ENCODE measurements around the gene PSG7.
"Not testable (repeated sequence)": the region's sequence is repeated elsewhere in the genome, so short reads cannot be mapped to it uniquely, and the experiment has no call there.

The PSG7 gene

GRCh38 chr19:42912941-42913340 lies 24.1 kb downstream of the PSG7 start:
- not testable (repeated sequence) for DNase-seq

DNA sequence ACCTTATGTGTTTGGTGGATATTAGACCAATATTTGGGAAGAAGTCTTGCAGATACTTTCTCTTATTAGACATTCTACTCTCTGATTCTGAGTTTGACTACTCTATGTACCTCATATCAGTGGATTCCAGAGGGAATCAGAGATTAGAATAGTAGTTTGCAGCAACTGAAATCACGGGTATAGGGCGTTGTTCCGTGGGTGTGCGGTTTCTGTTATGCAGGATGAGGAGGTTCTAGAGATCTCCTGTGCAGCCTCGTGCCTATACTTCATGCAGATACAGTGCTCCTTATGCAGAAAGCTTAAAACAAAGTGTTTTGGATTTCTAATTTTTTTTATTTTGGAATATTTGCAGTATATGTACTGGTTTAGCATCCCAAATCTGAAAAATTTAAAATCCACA lies 25.3 kb downstream of the PSG7 start:
- not testable (repeated sequence) for DNase-seq

- DNase-seq = not testable (repeated sequence)
These were observed 30.8 kb downstream of the PSG7 start for GRCh38 chr19:42906162-42906561.

DNA sequence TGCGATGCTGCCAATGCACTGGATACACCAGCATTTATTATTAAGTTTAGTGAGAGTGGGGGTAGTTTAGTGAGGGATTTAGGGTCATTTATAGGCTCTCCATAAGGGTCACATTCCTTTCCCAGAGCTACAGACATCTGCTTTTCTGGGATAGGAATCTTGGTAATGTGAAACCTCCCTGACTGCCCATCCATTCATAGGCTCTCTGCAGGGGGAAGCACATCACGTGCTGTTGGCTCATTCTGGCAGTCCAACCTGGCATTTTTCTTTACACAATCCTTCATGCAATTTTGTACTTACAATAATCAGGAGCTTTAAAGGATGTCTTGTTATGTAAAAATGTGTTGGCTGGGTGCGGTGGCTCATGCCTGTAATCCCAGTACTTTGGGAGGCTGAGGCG lies 36.4 kb downstream of the PSG7 start:
- DNase-seq = not testable (repeated sequence)

- not testable (repeated sequence) for DNase-seq
These were observed 37.3 kb downstream of the PSG7 start for GRCh38 chr19:42899674-42900073.

DNA sequence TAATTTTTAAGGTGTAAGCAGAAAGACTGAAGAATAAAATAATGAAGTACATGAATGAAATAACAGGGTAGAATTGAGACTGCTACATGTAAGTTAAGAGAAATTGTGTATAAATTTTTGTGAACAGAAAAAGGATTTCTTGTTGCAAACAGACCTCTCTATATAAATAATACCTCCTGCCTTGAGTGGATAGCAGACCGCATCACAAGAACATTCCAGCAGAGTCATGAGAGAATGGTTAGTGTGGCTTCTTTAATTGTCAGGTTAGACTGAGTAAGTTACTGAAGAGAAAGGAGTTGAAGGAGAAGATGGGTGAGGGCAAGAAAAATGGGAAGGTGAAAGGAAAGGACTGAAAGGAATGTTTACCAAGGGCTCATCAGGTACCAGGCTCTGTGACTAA lies 37.9 kb downstream of the PSG7 start:
- not testable (repeated sequence) for DNase-seq

GRCh38 chr19:42898656-42899055 lies 38.4 kb downstream of the PSG7 start:
- not testable (repeated sequence) for DNase-seq

DNA sequence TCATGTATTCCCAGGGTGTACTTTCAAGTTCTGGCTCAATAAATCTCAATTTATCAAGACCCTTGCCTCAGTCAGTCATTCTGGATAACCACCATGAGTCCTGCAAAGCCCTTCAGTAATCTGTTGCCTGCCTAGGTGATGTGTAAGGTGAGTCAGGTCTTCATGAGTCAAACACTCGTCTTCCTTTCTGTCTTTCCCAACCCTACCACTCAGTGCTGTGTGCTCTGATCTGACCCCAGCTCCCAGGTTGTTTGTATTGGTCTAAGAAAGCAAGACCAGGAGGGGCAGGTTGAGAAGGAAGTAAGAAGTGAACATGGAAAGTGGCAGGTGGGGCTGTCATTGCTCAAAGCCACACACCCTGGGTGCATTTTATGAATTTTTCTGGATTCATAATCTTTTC lies 39.3 kb downstream of the PSG7 start:
- not testable (repeated sequence) for DNase-seq

- DNase-seq = not testable (repeated sequence)
These were observed 46.6 kb downstream of the PSG7 start for GRCh38 chr19:42890446-42890845.

GRCh38 chr19:42887876-42888445 lies 49.0 kb downstream of the PSG7 start:
- DNase-seq = not testable (repeated sequence)

DNA sequence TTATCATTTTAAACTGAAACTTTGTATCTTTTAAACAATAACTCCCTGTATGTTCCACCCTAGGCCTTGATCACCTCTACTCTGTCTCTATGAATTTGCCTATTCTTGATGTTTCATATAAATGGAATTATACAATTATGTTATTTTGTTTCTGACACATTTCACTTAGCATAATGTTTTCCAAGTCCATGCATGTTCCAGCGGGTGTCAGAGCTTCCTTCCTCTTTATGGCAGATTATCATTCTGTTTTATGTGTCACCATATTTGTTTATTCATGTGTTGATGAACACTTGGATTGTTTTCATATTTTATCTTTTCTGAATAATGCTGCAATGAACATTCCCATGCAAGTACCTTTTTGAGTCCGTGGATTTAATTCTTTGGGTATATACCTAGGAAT lies 54.3 kb downstream of the PSG7 start:
- not testable (repeated sequence) for DNase-seq

DNA sequence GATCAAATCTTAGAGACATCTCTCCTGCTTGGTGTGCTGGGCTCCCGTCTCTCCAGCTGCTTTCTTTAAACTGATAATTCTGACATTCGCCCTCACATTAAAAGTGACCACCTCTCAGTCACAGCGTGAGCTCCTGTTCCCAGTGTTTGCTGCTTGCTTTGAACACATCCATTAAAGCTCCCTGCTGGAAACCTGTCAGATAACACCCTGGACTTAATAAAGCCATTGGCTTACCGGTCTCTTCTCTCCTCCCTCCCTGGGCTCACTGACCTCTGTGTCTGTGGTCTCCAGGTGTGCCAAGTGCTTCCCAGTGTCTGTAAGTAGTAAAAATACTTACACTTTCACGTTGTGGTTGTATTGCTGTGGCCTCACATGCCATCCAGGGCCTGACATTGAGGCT lies 55.0 kb downstream of the PSG7 start:
- DNase-seq = not testable (repeated sequence)

- DNase-seq = not testable (repeated sequence)
These were observed 55.7 kb downstream of the PSG7 start for GRCh38 chr19:42881279-42881678.

- not testable (repeated sequence) for DNase-seq
These were observed 56.4 kb downstream of the PSG7 start for GRCh38 chr19:42880621-42881020.

GRCh38 chr19:42879613-42880012 lies 57.4 kb downstream of the PSG7 start, which contains the start of gene PSG1:
TSS of gene PSG1 (minus strand) at chr19:42879713. CDS start at chr19:42879581, 132 bp downstream.
- DNase-seq = no peak

DNA sequence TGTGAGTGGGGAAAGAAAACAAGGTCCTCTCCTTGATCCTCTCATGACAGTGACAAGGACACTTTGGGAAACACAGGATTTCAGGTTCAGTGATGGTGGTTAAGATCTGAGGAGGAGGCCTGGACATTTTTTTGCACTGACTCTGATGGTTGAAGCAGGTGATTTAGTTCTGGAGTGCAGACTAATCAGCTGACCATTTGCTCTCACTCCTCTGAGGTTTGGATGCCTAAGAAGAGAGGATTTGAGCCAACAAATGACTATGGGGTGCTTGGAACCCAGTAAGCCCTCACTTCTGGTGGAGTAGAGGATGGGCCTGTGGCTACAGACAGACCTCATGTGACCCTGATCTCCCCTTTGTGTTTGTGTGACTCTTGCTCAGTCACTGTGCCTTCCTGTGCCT lies 60.4 kb downstream of the PSG7 start:
- not testable (repeated sequence) for DNase-seq

DNA sequence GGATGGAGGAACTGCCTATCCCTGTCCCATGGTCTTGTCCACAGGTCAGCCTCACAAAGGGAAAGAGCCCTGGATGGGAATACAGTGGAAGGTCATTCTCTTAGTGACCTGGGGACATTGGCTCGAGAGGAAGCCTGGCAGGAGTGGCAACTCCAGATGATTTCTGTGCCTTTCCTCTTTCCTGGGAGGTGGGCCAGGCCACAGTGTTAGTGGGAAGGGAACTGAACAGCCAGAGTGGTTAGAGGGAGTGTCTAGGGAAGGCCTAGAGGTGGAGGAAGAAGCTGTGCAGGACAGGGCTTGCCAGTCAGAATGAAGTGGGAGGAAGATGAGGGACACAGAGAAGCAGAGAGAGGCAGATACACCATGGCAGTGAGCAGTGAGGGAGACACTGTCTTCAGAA lies 61.1 kb downstream of the PSG7 start:
- DNase-seq = not testable (repeated sequence)

GRCh38 chr19:42874901-42875813 lies 61.9 kb downstream of the PSG7 start:
- DNase-seq = not testable (repeated sequence)

DNA sequence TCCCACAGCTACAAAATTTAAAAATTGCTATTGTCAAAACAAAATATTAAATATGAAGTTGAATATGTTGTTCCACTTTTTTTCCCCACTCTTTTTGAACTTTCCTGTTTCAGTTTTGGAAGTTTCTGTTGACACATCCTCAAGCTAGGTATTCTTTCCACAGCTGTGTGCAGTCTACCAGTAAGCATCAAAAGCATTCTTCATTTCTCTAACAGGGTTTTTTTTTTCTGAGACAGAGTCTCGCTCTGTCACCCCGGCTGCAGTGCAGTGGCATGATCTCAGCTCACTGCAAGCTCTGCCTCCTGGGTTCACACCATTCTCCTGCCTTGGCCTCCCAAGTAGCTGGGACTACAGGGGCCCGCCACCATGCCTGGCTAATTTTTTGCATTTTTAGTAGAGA lies 62.9 kb downstream of the PSG7 start:
- DNase-seq = not testable (repeated sequence)
